Measurements from ENCODE around the gene CDH6.

DNA sequence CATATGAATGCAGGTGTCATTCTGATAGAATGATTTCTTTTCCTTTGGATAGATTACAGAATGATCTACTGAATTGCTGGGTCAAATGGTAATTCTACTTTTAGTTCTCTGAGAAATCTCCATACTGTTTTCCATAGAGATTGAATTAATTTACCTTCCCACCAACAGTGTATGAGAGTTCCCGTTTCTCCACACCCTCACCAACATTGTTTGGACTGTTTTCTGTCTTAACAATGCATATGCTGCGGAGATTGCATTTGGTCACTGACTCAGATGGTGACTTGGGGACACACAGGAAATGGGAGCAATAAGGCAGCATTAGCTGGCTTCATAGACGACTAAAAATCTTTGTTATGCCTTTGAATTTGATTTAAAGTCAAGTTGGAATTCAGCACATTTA lies 95.9 kb downstream of the CDH6 start:
- no peak for TF ChIP-seq EZH2 (IDR thresholded peaks at IDR 0.05)
- TF ChIP-seq POLR2AphosphoS5 (IDR thresholded peaks at IDR 0.05; ENCODE audit: borderline replicate concordance, low read depth, low read length), result no peak

Measured in SK-N-MC (cell line).